Stimulated activated CD8-positive, alpha-beta memory T cell treated with anti-CD3 and anti-CD28 coated beads, Interleukin-15, amount 100 ng/mL, for 4 hours (primary cell): Measurements from ENCODE around the gene FBXL20.
"Not testable (repeated sequence)": the region's sequence is repeated elsewhere in the genome, so short reads cannot be mapped to it uniquely, and the experiment has no call there.

Source experiments
- DNase-seq, 2 donors: peaks; one replicate each; pipeline ENCODE4 v3.0.0-alpha.2; 2020; ENCODE audit warnings: low read depth in 2 of 2

The FBXL20 gene

DNA sequence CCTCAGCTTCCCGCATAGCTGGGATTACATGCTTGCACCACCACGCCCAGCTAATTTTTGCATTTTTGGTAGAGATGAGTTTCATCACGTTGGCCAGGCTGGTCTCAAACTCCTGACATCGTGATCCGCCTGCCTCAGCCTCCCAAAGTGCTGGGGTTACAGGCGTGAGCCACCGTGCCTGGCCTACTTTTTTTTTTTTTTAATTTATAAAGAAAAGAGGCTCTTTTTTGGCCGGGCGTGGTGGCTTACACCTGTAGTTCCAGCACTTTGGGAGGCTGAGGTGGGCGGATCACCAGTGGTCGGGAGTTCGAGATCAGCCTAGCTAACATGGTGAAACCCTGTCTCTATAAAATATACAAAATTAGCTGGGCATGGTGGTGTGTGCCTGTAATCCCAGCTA, 151.3 kb downstream of the FBXL20 start:
- DNase-seq: not testable (repeated sequence)

DNA sequence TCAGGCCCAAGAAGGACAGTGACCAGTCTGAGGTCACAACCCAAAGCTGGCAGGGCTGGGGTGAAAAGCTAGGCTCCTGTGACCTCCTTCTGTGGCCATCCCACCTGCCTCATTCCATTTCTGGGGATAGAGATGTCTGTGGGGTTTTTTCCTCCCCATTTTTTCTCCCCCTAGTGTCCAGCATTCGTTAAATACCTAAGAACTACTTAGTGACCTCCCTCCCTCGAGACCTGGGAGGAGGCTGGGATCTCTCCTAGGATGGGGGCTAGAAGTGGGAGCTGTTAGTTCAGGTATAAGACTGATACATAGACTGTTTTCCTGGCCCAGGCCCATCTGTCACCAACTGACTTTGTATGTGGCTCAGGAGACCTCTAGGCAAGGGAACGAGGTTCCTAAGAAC, 155.2 kb downstream of the FBXL20 start:
- DNase-seq: no peak

DNA sequence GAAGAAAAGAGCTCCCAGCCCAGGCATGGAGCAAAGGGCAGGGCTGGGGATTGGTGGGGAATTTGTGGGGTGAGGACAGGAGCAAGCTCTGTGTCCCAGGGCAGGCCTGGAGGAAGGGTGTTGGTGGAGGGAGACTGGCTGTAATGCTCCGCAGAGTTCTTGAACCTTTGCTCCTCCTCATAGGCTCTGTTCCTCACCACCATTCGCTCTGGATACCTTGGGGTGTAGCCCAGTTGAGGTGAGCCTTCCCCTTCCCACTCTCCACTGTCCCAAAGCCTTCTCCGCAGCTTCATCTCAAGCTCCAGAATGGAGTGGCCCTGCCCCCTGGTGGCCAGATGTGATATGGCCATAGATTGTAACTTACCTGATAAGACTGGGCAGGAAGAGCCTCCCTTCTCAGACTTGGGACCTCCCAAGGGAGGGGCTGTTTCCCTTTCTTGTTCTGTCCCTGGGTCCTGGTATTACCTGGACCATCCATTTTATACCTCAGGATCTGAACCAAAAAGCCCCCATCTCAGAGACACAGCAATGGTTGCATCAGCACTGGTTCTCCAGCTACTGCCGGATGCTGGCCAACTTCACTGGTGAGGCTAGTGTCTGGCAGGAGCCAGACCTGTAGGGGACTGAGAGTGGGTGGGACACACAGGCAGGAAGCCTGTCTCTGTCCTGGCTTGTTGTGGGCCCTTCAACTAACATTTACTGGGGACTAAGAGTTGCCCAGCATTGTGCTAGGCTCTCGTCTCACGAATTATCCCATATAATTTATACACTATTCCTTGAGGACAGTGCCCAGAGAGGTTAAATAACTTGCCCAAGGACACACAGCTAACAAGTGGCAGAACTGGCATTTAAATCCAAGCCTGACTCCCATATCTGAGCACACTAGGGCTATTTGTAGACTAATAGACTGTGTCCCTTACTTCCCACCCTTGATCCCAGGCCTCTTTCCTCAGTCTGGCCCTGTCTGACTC, 156.5 kb downstream of the FBXL20 start:
- peak; percentile 48 to 79 for DNase-seq

DNA sequence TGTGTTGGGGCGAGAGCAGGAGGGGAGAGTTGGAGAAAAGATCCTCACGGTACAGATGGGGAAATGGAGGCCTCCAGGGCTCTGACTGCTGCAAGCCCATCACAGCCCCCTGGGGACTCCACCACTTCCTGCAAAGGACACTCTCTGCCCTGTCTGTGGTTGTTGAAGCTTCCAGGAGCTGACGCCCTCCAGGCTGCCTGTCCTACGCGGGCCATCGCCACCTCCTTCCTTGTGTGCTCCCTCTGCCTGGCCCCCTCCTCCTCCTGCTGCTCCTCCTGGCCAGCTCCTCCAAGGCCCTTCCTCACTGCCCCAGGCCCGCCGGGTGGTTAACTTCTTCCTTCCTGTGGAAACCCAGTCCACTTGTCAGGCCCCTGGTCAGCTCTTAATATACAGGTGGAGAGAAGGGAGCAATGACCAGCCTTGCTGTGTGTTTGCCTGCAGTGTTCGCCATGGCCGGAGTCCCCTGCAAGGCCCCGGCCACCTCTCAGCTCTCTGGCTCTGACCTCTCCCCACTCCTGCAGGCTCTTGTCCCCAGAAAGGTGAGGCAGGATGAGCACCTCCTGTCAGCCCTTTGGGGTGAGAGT, 157.3 kb downstream of the FBXL20 start:
- DNase-seq: no peak

DNA sequence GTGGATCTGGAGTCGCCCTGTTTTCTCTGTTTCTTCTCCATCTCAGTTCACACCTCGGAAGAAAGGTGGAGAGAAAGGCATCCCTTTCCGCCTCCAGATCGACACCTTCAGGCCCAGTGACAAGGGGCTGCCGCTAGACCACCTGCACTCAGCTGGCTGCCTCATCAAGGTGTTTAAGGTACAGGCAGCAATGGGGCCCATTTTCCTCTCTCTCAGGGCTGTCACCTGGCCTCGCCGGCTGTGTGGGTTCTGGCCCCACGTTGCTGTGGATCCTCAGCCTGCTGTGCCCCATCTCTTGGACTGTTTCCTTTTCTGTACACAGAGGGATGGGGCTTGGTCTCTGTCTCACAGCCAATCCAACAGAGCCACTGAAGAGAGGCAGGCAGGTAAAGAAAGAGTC, 158.3 kb downstream of the FBXL20 start:
- no peak for DNase-seq

DNA sequence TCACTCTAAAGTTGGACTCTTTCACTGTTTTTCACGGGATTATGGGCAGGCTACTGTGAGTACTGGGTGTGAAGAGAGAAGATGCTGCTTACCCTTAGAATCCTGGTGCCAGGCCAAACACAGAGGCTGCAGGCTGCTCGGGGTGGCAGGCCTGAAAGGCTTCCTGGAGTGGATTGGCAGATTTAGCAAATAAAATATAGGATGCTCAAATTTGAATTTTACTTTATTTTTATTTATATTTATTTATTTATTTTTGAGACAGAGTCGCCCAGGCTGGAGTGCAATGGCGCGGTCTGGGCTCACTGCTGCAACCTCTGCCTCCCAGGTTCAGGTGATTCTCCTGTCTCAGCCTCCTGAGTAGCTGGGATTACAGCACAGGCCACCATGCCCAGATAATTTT, 160.8 kb downstream of the FBXL20 start:
- no peak for DNase-seq

DNA sequence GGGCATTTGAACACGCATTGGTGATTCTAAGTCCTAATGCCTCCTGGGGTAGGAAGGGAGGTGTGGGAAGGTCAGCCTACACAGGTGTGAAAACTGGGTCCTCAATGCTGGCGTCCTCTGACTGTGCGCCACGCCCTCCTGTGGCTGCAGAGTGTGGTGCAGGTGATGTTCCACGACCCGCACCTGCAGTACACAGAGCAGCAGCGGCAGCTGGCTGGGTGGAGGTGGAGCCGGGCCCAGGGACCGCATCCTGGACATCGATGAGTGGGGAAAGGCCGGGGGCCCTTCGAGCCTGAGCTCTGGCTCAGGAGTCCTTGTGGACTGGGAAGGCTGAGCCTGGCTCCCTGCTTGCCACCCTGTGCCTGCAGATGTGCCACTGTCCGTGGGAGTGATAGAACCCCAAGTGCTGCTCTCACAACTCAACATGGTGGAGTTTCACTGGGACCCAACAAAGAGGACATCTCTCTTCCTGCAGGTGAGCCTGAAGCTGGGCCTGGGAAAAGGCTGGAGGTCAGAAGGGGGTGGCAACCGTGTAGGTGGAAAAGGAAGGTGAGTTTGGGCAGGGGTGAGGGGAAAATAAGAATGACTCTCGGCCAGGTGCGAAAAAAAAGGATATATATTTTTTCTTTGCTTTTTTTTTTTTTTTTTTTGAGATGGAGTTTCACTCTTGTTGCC, 161.6 kb downstream of the FBXL20 start:
- peak; percentile 29 to 32 for DNase-seq

DNA sequence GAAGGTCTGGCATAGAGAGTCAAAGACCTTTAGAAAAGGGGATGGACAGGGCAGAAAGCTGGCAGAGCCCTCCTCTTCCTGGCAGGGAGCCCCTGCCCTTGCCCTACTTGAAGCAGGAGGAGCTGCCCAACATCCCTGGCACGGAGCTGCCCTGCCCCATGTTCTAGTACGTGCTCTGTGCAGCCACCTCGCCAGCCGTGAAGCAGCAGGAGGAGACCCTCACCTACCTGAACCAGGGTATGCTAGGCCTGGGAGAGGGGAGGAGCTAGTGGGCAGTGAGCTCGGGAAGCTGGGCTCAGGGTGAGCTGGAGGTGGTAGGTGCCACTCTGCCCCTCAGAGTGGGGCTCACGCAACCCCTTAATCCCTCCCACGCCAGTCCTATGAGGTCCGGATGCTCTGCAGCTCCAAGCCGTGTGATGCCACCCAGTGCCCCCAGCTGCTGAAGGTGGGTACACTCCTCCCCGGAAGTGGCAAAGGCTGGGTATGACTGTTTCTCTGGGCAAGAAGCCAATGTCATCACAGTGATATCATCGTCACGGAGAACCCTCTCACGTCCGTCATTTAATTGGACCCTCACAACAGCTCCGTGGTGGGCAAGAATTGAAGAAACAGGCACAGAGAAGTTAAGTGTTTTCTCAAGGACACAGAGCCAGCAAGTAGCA, 163.0 kb downstream of the FBXL20 start:
- peak; percentile 57 to 80 for DNase-seq

DNA sequence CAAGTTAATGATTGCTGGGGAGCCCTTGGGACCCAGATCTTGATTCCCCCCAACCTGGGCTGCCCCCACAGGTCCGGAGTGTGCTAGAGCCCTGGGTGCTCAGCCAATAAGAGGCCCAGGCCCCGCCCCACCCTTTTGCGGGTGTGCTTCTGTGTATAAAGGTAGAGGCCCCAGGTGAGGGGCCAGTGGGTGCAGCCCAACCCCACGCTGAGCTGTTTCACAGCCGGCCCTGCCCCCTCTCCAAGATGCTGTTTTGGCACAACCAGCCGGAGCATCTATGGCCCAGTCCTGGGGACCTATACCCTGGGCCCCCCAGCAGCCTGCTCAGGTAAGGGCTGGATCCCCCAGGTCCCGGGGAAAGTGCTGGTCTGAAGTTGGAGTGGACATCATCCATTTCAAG, 163.8 kb downstream of the FBXL20 start:
- no peak for DNase-seq

DNA sequence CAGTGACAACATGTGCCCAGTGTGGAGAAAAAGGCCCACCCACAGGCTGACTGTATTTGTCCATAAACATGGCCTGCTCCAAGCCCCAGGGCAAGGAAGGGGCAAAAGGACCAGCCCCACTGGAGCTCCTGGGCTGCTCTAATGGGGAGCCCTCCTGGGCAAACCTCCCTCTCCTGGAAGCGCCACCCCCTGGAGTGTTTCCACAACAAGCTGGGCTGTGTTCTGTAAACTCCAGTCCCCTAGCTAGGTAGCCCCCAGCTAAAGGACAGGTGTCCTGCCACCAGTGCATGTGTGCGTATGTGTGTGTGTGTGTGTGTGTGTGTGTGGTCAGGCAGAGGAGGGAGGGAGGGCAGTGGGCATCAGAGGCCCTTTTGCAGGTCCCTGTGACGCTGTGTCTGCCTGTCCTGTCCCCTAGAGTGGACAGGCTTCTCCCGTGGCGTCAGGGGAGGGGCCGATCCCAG, 164.4 kb downstream of the FBXL20 start:
- no peak for DNase-seq

DNA sequence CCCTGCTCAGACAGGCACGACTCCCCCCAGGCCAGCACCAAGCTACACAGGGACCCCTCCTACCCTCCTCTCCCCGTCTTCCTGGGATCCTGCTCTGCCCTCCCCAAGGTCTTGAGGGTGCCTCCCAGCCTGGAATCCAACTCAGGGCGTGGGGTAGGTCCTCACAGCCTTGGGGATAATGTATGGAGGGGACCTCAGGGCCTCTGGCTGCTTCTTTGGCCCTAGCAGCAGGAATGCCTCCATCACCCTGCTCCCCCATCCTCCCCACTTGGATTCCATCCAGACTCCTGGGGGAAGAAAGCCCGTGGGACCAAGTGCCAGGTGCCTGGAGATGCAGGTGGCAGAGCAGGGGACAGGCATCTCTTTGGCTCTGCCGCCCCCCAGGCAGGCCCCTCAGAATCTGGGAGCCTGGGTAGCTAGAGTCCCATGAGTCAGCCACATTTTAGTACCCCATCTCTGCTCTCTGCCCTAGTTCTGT, 164.9 kb downstream of the FBXL20 start:
- DNase-seq: no peak

DNA sequence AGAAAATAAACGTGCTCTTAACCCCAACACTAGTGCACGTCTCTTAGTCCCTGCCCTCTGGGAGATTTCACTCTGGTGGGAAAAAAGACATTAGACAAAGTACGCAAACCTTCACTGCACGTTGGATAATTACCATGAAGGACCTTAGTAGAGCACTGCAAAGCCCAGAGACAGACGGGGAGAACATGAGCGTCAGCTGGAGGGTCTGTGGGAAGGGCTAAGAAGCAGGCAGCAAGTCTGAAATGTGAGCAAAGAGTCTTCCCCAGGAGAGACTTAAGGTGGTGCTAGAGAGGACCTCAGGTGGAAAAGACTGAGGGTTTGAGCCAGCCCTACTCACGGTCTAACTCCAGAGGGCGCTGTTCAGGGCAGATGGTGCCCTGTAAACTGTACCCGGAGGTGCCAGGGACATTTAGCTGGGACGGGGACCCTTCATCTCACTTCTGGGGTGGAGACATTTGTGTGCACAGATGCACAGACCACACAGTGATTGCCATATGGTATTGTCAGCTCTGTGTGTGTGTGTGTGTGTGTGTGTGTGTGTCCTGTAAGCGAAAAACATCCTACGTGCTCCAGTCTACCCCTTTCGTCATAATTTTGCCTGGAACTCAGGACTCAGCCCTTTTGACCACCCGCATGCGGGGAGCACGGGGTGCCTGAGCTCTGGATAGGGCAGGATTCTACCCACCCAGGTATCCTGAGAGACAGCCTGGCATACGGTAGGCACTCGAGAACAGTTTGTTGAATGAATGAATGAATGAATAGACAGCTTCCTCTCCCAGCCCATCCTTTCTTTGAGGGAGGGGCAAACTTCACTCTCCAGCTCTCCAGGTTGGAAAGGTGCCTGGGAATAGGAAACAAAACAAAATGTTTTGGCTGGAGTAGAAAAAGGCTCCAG, 165.6 kb downstream of the FBXL20 start:
- no peak for DNase-seq

DNA sequence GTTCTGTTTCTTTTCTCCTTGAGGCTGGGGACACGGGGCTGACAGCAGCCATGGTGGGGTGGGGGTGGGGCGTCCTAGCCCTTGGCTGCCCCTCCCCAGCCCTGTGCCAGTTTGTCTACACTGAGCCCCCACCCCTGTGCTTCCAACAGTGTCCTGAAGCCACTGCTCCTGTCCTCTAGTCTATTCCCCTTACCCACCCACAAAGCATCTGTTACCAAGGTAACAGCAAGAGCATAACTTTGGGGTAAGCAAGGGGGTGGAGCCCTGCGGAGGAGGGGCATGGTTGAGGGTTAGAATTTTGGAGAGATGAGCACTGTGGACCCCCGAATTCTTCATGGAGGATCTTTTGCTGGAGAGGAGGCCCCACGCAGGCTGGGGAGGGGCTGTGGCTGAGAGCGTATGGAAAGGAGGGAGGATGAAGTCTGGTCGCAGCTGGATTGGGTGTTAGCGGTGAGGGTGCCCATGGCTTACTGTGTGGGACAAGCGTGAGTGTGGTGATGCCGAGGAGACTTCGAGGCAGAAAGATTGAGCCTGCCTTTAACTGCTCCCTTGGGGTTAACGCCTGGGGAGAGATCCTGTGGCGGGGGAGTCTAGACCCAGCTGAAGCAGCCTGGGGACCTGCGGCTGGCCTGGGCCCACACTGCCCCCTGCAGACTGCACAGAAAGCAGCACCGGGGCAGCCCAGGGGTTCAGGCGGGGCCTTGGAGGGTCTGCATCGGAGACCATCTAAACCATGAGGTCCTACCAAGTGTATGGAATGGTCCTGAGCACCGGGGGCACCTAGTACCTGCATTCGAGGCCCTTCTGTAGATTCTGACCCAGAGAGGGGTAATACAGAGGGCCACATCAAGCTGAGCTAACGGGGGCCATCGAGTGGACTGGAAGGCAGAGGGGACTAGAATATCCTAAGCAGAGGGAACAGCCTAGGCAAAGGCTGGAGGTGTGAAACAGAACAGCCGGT, 169.6 kb downstream of the FBXL20 start:
- DNase-seq: peak; percentile 24 to 34

DNA sequence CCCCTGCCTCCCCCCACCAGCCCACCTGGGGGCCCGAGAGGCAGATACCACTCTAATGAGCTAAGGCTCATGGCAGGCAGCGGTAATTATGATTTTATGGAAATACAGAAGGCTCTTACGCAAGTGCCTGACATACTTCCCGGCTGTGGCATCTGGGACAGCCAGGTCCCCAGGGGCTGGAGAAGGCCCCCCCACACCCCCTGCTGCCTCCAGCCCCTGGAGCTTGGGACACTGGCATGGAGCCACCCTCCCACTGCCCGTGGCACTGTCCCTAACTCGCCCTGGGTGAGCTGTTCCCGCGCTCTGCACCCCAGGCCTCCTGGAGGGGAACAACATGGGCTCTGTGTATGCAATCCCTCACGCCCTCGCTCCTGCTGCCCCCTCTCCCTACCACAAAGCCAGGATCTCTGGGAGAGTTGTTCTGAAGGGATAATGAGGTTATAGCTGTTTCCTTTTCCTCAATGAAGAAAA, 170.3 kb downstream of the FBXL20 start:
- DNase-seq: no peak

DNA sequence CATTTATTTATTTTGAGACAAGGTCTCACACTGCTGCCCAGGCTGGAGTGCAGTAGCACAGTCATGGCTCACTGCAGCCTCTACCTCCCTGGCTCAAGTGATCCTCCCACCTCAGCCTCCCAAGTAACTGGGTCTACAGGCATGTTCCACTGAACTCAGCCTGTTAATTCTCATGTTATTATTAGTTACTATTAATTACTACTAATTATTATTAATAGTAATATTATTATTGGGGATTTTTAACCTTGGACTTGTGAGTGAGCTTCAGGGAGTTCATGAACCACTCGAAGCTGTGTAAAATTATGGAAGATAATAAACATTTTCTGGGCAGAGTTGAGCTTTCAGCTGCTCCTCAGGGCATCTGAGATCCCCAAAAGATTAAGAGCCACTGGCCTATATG, 171.1 kb downstream of the FBXL20 start:
- no peak for DNase-seq

DNA sequence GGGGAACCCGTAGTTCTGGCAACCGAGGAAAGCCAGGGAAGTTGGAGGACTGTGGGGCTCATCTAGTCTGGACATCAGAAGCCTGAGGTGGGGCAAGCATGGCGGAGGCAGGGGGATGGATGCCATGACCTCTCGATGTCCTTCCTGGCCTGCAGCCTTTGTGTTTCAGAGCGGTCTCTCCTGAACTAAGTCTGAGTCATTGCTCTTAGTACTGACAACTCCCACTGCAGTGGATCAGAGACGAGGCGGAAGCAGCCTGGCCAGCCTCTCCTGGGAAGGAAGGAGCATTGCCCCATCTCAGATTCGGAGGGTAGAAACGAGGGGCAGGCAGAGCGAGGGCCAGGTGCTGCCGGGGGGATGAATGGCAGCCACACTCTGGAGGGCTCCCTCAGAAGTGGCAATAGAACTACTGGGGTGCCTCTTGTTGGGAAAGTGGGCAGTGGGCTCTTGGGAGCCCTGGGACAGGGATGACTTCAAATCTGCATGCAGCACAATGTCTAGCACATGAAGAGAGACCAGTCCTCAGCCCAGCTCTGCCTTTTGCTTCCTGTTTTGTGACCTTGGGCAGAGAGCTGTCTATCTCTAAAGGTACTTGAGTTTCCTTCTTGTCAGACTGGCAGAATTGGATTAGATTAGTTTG, 172.0 kb downstream of the FBXL20 start:
- DNase-seq: no peak

DNA sequence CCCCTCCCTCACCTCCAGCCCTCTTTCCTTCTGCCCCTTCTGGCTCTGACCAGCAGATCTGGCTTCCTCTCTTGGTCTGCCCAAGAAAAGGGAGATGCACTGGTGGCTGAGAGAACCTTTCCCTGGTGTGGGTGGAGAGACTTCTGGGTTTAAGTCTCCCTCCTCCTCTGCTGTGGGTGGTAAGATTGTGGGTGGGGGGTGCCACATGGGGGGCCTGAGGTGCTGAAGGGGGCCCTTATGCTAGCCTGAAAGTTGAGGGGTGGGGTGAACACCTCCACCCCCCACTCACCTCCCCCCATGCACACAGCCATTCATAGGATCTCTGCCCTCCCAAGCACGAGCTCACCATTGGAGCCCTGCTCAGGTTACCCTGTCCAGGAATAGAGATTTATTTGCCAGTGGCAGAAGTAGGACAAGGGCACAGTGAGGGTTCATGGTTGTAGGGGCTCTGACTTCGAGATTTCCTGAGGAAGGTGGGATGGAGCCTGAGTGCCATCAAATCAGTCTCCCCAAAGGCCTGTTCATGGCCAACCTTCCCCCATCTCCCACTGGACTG, 174.0 kb downstream of the FBXL20 start:
- DNase-seq: no peak

DNA sequence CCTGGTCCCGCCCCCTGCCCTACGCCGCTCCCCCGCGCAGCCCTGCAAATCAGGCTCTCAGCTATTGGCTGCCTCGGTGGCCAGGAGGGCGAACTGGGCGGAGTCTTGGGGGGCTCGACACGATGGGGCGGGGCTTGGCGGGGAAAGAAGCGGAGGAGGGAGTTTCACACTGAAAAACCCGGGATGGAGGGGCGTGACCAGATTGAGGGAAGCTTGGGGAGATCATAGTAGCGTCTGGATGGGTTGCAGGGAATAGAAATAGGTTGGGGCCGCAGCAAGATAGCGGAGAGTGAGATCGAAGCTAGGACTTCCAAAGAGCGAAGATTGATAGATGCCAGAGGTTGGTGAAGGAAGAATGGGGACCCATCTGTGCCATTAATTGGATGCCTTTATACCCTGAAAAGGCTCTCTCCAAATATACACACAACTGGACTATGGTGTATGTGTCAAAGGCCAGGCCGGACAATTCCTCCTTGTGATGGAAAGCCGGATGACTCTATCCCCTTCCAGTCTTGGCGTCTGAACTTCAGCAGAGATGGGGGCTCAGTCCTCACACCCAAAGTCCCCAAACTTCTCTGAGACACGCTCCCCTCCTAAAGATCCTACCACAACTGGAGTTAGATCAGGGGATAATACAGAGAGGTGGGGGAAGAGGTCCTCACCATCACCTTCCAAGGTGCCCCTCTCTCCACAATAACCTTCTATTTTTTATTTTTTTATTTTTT, 175.3 kb downstream of the FBXL20 start:
- peak; percentile 36 to 46 for DNase-seq
